Brain microvascular endothelial cell (primary cell): Measurements from ENCODE around the gene SUPT5H.

Source experiments
- DNase-seq: peaks from one replicate; pipeline ENCODE4 v3.0.0-alpha.2; 2020
- H3K27ac ChIP-seq: fragments of 250-450 bp; sonication (Bioruptor Pico); 2 replicates; pipeline ENCODE4 v1.5.1; 2020; ENCODE audit warnings: mild to moderate bottlenecking, moderate library complexity
- H3K27me3 ChIP-seq: fragments of 250-450 bp; sonication (Bioruptor Pico); replicated peaks from 2 replicates; pipeline ENCODE4 v1.5.1; 2020; ENCODE audit warnings: mild to moderate bottlenecking
- H3K36me3 ChIP-seq: fragments of 250-450 bp; sonication (Bioruptor Pico); replicated peaks from 2 replicates; pipeline ENCODE4 v1.5.1; 2020; ENCODE audit warnings: mild to moderate bottlenecking
- H3K4me3 ChIP-seq: 2 replicates; pipeline ENCODE4 v1.5.1; 2011; ENCODE audit warnings: low read depth, mild to moderate bottlenecking, control low read depth, low read length, moderate library complexity
- in situ Hi-C: cut with HindIII; loops from 2 replicates; pipeline ENCODE4 v1.10.0; 2017; ENCODE audit warnings: low sequenced_read_pairs, low pct_ligation_motif_present
- TF ChIP-seq, protein P1 (sequence below): IDR thresholded peaks from 2 replicates; pipeline ENCODE4 v1.5.1; 2011; ENCODE audit warnings: low read depth, mild to moderate bottlenecking, moderate library complexity, low read length, control low read depth, inconsistent platforms; ENCODE audit errors: missing control alignments

Gene SUPT5H

GRCh38 chr19:39416152-39417120, 28.9 kb upstream of the SUPT5H start:
- Histone ChIP-seq H3K27ac (no peak overlapping the region), H3K4me3 (no peak overlapping the region), H3K36me3 (peaks cover 51% of the 10 kb centered on the region), H3K27me3 (no peaks in the 10 kb centered on the region)
- DNase-seq = no peak
- in situ Hi-C loops = no loop called here
- TF ChIP-seq, protein P1, sequence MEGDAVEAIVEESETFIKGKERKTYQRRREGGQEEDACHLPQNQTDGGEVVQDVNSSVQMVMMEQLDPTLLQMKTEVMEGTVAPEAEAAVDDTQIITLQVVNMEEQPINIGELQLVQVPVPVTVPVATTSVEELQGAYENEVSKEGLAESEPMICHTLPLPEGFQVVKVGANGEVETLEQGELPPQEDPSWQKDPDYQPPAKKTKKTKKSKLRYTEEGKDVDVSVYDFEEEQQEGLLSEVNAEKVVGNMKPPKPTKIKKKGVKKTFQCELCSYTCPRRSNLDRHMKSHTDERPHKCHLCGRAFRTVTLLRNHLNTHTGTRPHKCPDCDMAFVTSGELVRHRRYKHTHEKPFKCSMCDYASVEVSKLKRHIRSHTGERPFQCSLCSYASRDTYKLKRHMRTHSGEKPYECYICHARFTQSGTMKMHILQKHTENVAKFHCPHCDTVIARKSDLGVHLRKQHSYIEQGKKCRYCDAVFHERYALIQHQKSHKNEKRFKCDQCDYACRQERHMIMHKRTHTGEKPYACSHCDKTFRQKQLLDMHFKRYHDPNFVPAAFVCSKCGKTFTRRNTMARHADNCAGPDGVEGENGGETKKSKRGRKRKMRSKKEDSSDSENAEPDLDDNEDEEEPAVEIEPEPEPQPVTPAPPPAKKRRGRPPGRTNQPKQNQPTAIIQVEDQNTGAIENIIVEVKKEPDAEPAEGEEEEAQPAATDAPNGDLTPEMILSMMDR = no peak

DNA sequence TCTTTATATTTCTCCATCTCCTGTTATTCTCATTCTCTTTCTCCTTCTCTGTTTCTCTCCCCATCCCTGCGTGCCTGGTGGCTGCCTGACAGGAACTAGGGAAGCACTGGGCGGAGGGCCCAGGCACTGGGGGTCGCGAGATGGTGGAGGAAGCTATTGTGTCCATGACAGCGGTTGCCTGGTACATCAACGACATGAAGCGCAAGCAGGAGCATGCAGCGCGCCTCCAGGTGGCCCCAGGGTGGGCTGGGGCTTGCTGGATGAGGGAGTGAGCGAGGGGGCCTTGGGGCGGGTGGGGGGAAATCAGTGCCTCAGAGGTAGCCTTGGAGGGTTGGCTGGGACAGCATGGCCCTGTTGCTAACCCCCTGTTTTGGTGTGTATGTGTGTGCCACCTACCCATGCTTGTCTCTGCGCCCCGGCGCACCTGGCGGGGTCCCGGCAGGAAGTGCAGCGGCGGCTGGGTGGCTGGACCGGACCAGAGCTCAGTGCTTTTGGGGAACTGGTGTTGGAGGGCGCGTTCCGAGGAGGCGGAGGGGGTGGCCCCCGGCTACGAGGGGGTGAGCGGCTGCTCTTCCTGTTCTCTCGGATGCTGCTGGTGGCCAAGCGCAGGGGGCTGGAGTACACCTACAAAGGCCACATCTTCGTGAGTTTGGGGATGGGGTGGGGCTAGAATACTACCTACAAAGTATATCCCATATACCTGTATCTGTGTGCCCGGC, 27.8 kb upstream of the SUPT5H start:
- Histone ChIP-seq H3K36me3 (peaks cover 61% of the 10 kb centered on the region), H3K27ac (no peak overlapping the region), H3K4me3 (no peak overlapping the region), H3K27me3 (no peaks in the 10 kb centered on the region)
- no peak for DNase-seq
- TF ChIP-seq, protein P1 = no peak
- in situ Hi-C loops = no loop called here

GRCh38 chr19:39419003-39419402, 26.4 kb upstream of the SUPT5H start:
- in situ Hi-C loops = no loop called here
- TF ChIP-seq, protein P1 = no peak
- Histone ChIP-seq H3K4me3 (no peak overlapping the region), H3K27ac (no peak overlapping the region), H3K27me3 (no peaks in the 10 kb centered on the region), H3K36me3 (peaks cover 75% of the 10 kb centered on the region)
- no peak for DNase-seq

- TF ChIP-seq, protein P1 = no peak
- DNase-seq = no peak
- in situ Hi-C loops = no loop called here
- H3K27me3 ChIP-seq = no peaks in the 10 kb centered on the region
- peaks cover 87% of the 10 kb centered on the region for H3K36me3 ChIP-seq
- H3K4me3 ChIP-seq = no peak overlapping the region
- no peak overlapping the region for H3K27ac ChIP-seq
These were observed 24.6 kb upstream of the SUPT5H start for GRCh38 chr19:39420769-39421168.

GRCh38 chr19:39422020-39422419, 23.4 kb upstream of the SUPT5H start:
- no peak overlapping the region for H3K27ac ChIP-seq
- TF ChIP-seq, protein P1 = no peak
- no peaks in the 10 kb centered on the region for H3K27me3 ChIP-seq
- H3K4me3 ChIP-seq = no peak overlapping the region
- in situ Hi-C loops = no loop called here
- DNase-seq = no peak
- H3K36me3 ChIP-seq = peaks cover 80% of the 10 kb centered on the region
